WTC11 (cell line): Measurements from ENCODE around the gene HES2. TPM values are rescaled to one million over a fixed set of nuclear protein-coding genes. Genes with fewer than 3 reads are reported as not detected.
A peak's percentile ranks its signal among the peaks of the same experiment; 100 is the strongest.

Experiments
- ATAC-seq: fragments of 200-7000 bp; cut with Tn5 transposase; 2 replicates; pipeline ENCODE4 v1.10.0; 2021; ENCODE audit warnings: mild to moderate bottlenecking, moderate library complexity
- CTCF ChIA-PET: fragments of 300-600 bp; sonication (Branson Sonifier 250); formaldehyde crosslinking; loops from one replicate; lab custom pipeline; 2021; ENCODE audit warnings: antibody characterized with exemption; lab: Charles Lee
- POLR2A ChIA-PET: fragments of 350-600 bp; sonication (Branson Sonifier 250); formaldehyde crosslinking; loops from one replicate; lab custom pipeline; 2021; ENCODE audit warnings: antibody characterized with exemption; lab: Charles Lee
- DNase-seq: peaks from one replicate; pipeline ENCODE4 v3.0.0; 2021; ENCODE audit warnings: low spot score
- H3K27ac Mint-ChIP-seq: 2 replicates; pipeline ENCODE4 v1.8.0; 2021; ENCODE audit warnings: mixed read lengths
- H3K27me3 Mint-ChIP-seq: 2 replicates; pipeline ENCODE4 v1.8.0; 2021; ENCODE audit warnings: low read depth, mild to moderate bottlenecking, moderate library complexity, mixed read lengths
- H3K36me3 Mint-ChIP-seq: 2 replicates; pipeline ENCODE4 v1.8.0; 2021; ENCODE audit warnings: mixed read lengths
- H3K4me1 Mint-ChIP-seq: 2 replicates; pipeline ENCODE4 v1.8.0; 2022; ENCODE audit warnings: mixed read lengths
- H3K4me3 Mint-ChIP-seq: 2 replicates; pipeline ENCODE4 v1.8.0; 2021; ENCODE audit warnings: mild to moderate bottlenecking, moderate library complexity, mixed read lengths
- H3K9me3 Mint-ChIP-seq: 2 replicates; pipeline ENCODE4 v1.8.0; 2021; ENCODE audit warnings: mixed read lengths
- AFF4 ChIP-seq: sonication (generic); formaldehyde crosslinking; IDR thresholded peaks from 2 replicates; pipeline ENCODE4 v1.8.1; 2023; ENCODE audit warnings: mild to moderate bottlenecking, missing genetic modification reagents, borderline replicate concordance
- ARID4B ChIP-seq: sonication (generic); formaldehyde crosslinking; IDR thresholded peaks from 2 replicates; pipeline ENCODE4 v1.8.0; 2023; ENCODE audit warnings: missing genetic modification reagents, mild to moderate bottlenecking, borderline replicate concordance
- ATF3 ChIP-seq: sonication (generic); formaldehyde crosslinking; conservative IDR thresholded peaks from 2 replicates; pipeline ENCODE4 v1.8.1; 2022; ENCODE audit warnings: mild to moderate bottlenecking, missing genetic modification reagents
- E2F1 ChIP-seq: sonication (generic); formaldehyde crosslinking; IDR thresholded peaks from 2 replicates; pipeline ENCODE4 v1.8.0; 2022; ENCODE audit warnings: mild to moderate bottlenecking, missing genetic modification reagents
- E2F4 ChIP-seq: sonication (generic); formaldehyde crosslinking; IDR thresholded peaks from 2 replicates; pipeline ENCODE4 v1.8.1; 2022; ENCODE audit warnings: low read depth, mild to moderate bottlenecking, moderate library complexity, missing genetic modification reagents, borderline replicate concordance
- GABPB1 ChIP-seq: sonication (generic); formaldehyde crosslinking; IDR thresholded peaks from 2 replicates; pipeline ENCODE4 v1.8.1; 2023; ENCODE audit warnings: mild to moderate bottlenecking, missing genetic modification reagents
- HMGA2 ChIP-seq: fragments of 250-450 bp; sonication (Bioruptor Pico); IDR thresholded peaks from 2 replicates; pipeline ENCODE4 v1.4.0; 2021; ENCODE audit warnings: mild to moderate bottlenecking, moderate library complexity
- JAZF1 ChIP-seq: fragments of 250-450 bp; sonication (Bioruptor Pico); IDR thresholded peaks from 2 replicates; pipeline ENCODE4 v1.9.0; 2021; ENCODE audit warnings: moderate library complexity, mild to moderate bottlenecking, inconsistent platforms
- MAX ChIP-seq: sonication (generic); formaldehyde crosslinking; IDR thresholded peaks from 2 replicates; pipeline ENCODE4 v1.8.0; 2022; ENCODE audit warnings: mild to moderate bottlenecking, missing genetic modification reagents
- NFATC4 ChIP-seq: fragments of 250-450 bp; sonication (Bioruptor Pico); IDR thresholded peaks from 2 replicates; pipeline ENCODE4 v1.9.0; 2021; ENCODE audit warnings: mild to moderate bottlenecking
- PRDM15 ChIP-seq: sonication (generic); formaldehyde crosslinking; IDR thresholded peaks from 2 replicates; pipeline ENCODE4 v1.8.0; 2022; ENCODE audit warnings: missing genetic modification reagents
- PREB ChIP-seq: sonication (generic); formaldehyde crosslinking; IDR thresholded peaks from 2 replicates; pipeline ENCODE4 v1.8.1; 2022; ENCODE audit warnings: mild to moderate bottlenecking, missing genetic modification reagents, moderate library complexity, borderline replicate concordance
- SMAD3 ChIP-seq: sonication (generic); formaldehyde crosslinking; IDR thresholded peaks from 2 replicates; pipeline ENCODE4 v1.8.0; 2022; ENCODE audit warnings: missing genetic modification reagents, mild to moderate bottlenecking, borderline replicate concordance
- SOX15 ChIP-seq: fragments of 250-450 bp; sonication (Bioruptor Pico); IDR thresholded peaks from 2 replicates; pipeline ENCODE4 v1.9.0; 2021; ENCODE audit warnings: mild to moderate bottlenecking
- TP53 ChIP-seq: sonication (generic); formaldehyde crosslinking; IDR thresholded peaks from 2 replicates; pipeline ENCODE4 v1.8.1; 2023; ENCODE audit warnings: mild to moderate bottlenecking, missing genetic modification reagents
- ZNF219 ChIP-seq: sonication (generic); formaldehyde crosslinking; IDR thresholded peaks from 2 replicates; pipeline ENCODE4 v1.8.0; 2023; ENCODE audit warnings: missing genetic modification reagents, mild to moderate bottlenecking, borderline replicate concordance
- ZNF263 ChIP-seq: sonication (generic); formaldehyde crosslinking; IDR thresholded peaks from 2 replicates; pipeline ENCODE4 v1.8.1; 2022; ENCODE audit warnings: low read depth, mild to moderate bottlenecking, moderate library complexity, missing genetic modification reagents
- ZNF671 ChIP-seq: fragments of 250-450 bp; sonication (Bioruptor Pico); IDR thresholded peaks from 2 replicates; pipeline ENCODE4 v1.8.0; 2021; ENCODE audit warnings: mild to moderate bottlenecking
- total RNA-seq: library from RNA; stranded (reverse); gene quantifications from 3 replicates; pipeline ENCODE4 v1.2.3, GENCODE V29; 2021

Gene HES2
- total RNA-seq, 1 experiment from 2014 or later = 2.7 TPM

GRCh38 chr1:6461051-6461530, 41.4 kb upstream of the HES2 start (continued):
- TF ChIP-seq ATF3 (CRISPR knock-in tag) (no peak), HMGA2 (CRISPR knock-in tag) (no peak), ZNF219 (CRISPR knock-in tag) (no peak), NFATC4 (CRISPR knock-in tag) (no peak), ZNF263 (no peak), MAX (no peak), E2F1 (CRISPR knock-in tag) (no peak), TP53 (no peak), ARID4B (CRISPR knock-in tag) (no peak), PREB (CRISPR knock-in tag) (no peak)

- H3K4me3 Mint-ChIP-seq = no peak overlapping the region
- POLR2A ChIA-PET = interaction anchor here (0.9 to 1.7 kb wide), 2 partner anchors 11 to 213 kb away, joined by 3 to 5 read pairs; no protein-coding TSS in a partner anchor
- H3K9me3 Mint-ChIP-seq = no peaks in the 10 kb centered on the region
- peaks cover 6% of the 10 kb centered on the region for H3K36me3 Mint-ChIP-seq
- peak overlapping the region; percentile 74; the same call in 1 of the 2 replicates for H3K27ac Mint-ChIP-seq
- peaks cover 2% of the 10 kb centered on the region; the same call in 1 of the 2 replicates for H3K27me3 Mint-ChIP-seq
- CTCF ChIA-PET = interaction anchor here (0.7 to 3.5 kb wide), 11 partner anchors 9 to 256 kb away, joined by 3 to 31 read pairs (median 6); partner anchors contain the start of gene RNF207
- H3K4me1 Mint-ChIP-seq = peaks cover 27% of the 10 kb centered on the region
- DNase-seq (peak; percentile 45), ATAC-seq (peak; percentile 21)
- TF ChIP-seq AFF4 (no peak), PRDM15 (CRISPR knock-in tag) (no peak), ZNF263 (no peak), E2F4 (CRISPR knock-in tag) (no peak), SOX15 (no peak), JAZF1 (CRISPR knock-in tag) (no peak), ZNF671 (CRISPR knock-in tag) (no peak), GABPB1 (CRISPR knock-in tag) (no peak), SMAD3 (no peak), NFATC4 (CRISPR knock-in tag) (no peak)
These were observed 40.8 kb upstream of the HES2 start for GRCh38 chr1:6460301-6461050.
